HG03097 (cell line): ENCODE results near the gene CEACAM5.

ENCODE experiments used
- ATAC-seq: cut with Tn5 transposase; IDR thresholded peaks from one replicate; pipeline ENCODE4 v1.9.1; 2021; ENCODE audit not compliant: unreplicated experiment, low FRiP score

The CEACAM5 gene

DNA sequence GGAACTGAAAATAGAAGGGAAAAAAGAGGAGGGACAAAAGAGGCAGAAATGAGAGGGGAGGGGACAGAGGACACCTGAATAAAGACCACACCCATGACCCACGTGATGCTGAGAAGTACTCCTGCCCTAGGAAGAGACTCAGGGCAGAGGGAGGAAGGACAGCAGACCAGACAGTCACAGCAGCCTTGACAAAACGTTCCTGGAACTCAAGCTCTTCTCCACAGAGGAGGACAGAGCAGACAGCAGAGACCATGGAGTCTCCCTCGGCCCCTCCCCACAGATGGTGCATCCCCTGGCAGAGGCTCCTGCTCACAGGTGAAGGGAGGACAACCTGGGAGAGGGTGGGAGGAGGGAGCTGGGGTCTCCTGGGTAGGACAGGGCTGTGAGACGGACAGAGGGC lies at the start of gene CEACAM5:
TSS of gene CEACAM5 (plus strand) at position 146 of the 400 bp plus-strand sequence. CDS start at position 252, 106 bp downstream.
- no peak for ATAC-seq

- ATAC-seq = no peak
Measured at GRCh38 chr19:41666075-41666474, 42.4 kb upstream of the CEACAM5 start.

DNA sequence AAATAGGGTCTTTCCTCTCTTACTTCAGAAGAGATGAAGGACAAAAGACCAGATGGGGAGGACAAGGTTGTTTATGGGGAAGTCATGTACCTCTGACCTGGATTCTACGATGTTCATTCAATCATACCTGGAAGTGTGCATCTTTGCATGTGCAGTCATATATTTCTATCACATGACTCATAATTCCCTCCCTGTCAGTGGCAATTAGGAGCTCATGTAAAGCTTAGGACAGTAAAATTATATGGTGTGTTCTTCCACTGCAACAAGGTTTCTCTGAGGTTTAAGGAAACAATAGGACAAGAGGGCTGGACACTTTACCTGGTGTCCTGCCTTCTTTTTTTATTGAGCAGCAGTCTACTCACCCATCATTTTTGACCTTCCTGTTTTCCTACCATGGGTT lies 40.1 kb upstream of the CEACAM5 start:
- no peak for ATAC-seq

DNA sequence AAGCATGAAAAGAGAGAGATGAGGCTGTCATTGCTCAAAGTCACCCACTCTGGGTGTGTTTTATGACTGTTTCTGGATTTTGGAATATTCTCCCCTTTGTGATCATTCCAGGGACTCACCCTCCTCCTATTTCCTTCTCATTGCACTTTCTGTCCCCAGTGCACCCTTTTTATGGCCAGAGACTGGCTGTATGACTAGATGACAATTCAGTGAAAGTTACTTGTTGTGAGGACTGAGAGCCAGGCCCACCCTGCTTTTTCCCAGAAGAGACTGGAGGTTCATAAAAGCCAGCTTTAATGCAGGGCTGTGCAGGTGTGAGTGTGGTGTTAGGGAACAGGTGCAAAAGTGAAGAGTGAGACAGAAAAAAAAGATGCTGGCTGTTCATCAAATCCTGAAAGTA lies 37.7 kb upstream of the CEACAM5 start:
- ATAC-seq = no peak

DNA sequence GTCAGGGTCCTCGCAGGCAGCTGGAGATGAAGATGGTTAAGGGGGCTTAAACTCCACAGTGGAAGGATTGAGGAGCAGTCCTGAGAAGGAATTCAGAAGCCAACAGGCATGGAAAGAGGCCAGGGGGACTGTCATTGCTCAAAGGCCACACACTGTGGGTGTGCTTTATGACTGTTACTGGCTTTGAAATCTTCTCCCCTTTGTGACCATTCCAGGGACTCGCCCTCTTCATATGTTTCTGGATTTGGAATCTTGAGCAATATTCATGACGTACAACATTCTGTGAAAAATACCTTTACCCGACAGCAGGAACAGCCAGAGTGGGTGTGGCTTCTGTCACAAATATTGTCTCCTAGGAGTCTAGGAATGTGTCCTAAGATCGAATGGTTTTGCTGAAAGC lies 36.9 kb upstream of the CEACAM5 start:
- ATAC-seq = no peak

- no peak for ATAC-seq
Measured at GRCh38 chr19:41682437-41682836, 26.0 kb upstream of the CEACAM5 start.

DNA sequence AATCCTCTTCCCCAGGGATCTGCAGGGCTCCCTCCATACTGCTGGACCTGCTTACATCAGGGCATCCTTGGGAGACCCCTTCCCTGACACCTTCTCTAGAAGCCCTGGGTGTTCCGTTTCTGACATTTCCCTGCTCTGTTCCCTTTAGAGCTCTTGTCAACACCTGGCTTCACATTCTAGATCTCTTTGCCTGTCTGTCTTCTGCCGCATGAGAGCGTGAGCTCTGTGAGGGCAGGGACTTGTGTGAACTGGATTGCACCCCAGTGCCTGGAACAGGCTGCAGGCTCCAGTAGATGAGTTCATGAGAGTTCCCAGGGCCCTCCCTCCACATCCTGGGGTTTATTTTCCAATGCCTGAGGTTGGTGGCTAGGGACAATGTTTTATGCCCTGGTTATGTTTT lies 21.0 kb upstream of the CEACAM5 start:
- ATAC-seq = no peak

DNA sequence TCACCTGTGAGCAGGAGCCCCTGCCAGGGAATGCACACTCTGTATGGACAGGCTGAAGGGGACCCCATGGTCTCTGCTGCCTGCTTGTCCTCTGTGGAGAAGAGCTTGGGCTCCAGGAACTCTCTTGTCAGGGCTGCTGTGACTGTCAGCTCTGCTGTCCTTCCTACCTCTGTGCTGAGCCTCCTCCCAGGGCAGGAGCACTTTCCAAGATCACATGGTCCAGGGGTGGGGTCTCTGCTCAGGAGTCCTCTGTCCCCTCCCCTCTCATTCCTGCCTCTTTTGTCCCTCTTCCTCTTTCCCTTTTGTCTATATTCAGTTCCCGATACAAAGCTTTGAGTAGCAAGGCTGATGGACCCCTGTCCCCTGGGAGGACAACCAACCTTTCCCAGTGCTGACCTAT lies 20.3 kb upstream of the CEACAM5 start, which contains the start of gene CEACAM7:
TSS of gene CEACAM7 (minus strand) at position 173 of the 400 bp plus-strand sequence. CDS start at position 68, 105 bp downstream.
- no peak for ATAC-seq

- no peak for ATAC-seq
Measured at GRCh38 chr19:41688687-41689086, 19.7 kb upstream of the CEACAM5 start.

DNA sequence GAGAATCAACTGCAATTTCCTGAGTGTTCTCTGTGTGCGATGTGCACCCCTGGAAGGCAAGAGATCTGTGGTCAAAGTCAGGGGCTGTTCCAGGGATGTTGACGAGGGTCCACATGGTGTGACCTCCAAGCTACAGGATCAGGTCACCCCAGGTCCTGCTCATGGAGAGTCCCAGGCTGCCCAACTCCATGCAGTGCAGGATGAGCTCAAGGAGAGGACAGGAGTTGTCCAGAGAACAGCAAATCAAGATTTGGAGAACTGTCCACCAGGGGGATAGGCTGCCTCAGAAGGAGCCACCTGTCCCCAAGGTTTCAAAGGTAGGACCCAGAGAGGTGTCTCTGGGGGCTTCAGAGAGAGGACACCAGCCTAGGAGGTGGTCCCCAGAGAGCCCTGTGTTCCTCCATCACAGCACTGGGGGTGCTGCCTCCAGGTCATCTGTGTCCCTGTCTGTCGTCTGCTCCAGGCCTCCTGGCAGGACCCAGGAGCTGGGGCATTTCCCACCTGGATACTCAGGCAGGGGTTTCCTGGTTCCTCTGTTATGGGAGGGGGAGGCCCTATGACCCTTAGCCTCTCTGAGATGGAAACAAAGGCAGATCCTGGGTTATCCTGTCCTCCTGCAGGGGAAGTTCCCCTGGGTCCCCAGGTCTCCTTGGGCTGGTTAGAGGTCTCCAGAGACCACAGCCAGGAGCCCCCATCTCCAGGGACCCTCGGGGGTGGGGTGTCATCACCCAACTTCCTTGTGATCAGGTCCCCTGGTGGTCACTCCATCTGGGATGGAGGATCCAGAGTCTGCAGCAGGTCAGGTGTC lies 18.2 kb upstream of the CEACAM5 start:
- ATAC-seq = no peak

DNA sequence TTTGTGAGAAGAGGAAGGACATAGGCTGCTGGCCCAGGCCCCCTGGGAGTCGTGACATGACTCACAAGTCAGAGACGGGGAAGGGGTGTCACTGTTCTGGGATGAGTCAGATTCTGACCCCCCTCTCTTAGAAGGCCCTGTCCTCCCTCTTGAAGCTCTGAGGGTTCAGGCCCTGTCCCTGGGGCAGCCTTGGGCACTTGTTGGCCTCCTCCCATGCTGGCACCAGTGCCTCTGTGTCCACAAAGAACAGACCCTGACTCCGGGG lies 17.7 kb upstream of the CEACAM5 start:
- ATAC-seq = no peak

DNA sequence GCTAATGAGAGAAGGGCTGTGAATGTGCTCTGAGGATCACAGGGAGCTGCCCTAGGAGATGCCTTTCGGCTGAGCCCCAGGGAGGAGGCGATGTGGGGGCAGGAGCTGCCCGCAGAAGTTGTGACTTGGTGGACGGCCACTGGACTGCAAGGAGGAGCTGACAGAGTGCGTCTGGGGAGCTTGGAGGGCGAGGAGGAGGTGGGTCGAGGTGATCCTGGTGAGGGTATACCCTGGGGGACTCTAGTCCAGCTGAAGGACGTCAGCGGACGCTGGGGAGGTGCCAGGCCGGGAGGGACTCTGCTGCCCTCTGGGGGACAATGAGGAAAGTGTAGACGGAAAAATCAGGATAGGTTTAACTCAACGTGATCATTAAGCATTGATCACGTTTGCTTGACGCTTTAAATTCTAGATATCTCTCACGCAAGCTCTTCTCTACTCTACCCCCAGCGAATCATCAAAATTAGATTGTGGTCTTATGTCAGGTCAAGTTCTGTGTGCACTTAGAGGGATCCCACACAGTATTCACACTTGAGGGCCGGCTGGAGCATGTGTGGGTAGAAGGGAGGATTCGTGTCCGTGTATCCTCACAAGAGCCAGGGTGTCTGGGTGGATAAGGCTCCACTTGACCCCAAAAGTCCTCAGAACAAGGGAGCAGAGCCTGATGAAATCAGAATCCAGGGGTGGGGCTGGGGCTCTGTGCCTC lies 17.0 kb upstream of the CEACAM5 start:
- ATAC-seq = no peak

- no peak for ATAC-seq
Measured at GRCh38 chr19:41694196-41694595, 14.2 kb upstream of the CEACAM5 start.

- no peak for ATAC-seq
Measured at GRCh38 chr19:41694831-41695635, 13.4 kb upstream of the CEACAM5 start.

GRCh38 chr19:41695745-41696144 lies 12.7 kb upstream of the CEACAM5 start:
- no peak for ATAC-seq

DNA sequence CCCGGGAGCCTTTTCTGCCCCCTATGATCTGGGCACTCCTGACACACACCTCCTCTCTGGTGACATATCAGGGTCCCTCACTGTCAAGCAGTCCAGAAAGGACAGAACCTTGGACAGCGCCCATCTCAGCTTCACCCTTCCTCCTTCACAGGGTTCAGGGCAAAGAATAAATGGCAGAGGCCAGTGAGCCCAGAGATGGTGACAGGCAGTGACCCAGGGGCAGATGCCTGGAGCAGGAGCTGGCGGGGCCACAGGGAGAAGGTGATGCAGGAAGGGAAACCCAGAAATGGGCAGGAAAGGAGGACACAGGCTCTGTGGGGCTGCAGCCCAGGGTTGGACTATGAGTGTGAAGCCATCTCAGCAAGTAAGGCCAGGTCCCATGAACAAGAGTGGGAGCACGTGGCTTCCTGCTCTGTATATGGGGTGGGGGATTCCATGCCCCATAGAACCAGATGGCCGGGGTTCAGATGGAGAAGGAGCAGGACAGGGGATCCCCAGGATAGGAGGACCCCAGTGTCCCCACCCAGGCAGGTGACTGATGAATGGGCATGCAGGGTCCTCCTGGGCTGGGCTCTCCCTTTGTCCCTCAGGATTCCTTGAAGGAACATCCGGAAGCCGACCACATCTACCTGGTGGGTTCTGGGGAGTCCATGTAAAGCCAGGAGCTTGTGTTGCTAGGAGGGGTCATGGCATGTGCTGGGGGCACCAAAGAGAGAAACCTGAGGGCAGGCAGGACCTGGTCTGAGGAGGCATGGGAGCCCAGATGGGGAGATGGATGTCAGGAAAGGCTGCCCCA lies 11.8 kb upstream of the CEACAM5 start:
- ATAC-seq = no peak

DNA sequence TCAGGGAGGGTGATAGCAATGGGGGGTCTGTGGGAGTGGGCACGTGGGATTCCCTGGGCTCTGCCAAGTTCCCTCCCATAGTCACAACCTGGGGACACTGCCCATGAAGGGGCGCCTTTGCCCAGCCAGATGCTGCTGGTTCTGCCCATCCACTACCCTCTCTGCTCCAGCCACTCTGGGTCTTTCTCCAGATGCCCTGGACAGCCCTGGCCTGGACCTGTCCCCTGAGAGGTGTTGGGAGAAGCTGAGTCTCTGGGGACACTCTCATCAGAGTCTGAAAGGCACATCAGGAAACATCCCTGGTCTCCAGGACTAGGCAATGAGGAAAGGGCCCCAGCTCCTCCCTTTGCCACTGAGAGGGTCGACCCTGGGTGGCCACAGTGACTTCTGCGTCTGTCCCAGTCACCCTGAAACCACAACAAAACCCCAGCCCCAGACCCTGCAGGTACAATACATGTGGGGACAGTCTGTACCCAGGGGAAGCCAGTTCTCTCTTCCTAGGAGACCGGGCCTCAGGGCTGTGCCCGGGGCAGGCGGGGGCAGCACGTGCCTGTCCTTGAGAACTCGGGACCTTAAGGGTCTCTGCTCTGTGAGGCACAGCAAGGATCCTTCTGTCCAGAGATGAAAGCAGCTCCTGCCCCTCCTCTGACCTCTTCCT lies 11.1 kb upstream of the CEACAM5 start:
- ATAC-seq = no peak

GRCh38 chr19:41698746-41699230 lies 9.6 kb upstream of the CEACAM5 start:
- no peak for ATAC-seq

GRCh38 chr19:41699231-41699967 lies 9.0 kb upstream of the CEACAM5 start:
- no peak for ATAC-seq
